Measurements from ENCODE around the gene SPACA1.
"Not testable (repeated sequence)": the region's sequence is repeated elsewhere in the genome, so short reads cannot be mapped to it uniquely, and the experiment has no call there.

SPACA1 gene

GRCh38 chr6:88047510-88048150, at the start of gene SPACA1:
Gene SPACA1, plus strand, starts transcription at chr6:88047841. Its CDS starts 65 bp downstream, at chr6:88047906.
- DNase-seq: no peak

- DNase-seq: no peak
Observed at GRCh38 chr6:88000713-88001112, 46.9 kb upstream of the SPACA1 start.

GRCh38 chr6:88001279-88001678, 46.4 kb upstream of the SPACA1 start:
- not testable (repeated sequence) for DNase-seq

- no peak for DNase-seq
Observed at GRCh38 chr6:88004707-88005106, 42.9 kb upstream of the SPACA1 start.

- DNase-seq: no peak
Observed at GRCh38 chr6:88006557-88006956, 41.1 kb upstream of the SPACA1 start.

GRCh38 chr6:88008411-88008810, 39.2 kb upstream of the SPACA1 start:
- DNase-seq: no peak

- no peak for DNase-seq
Observed at GRCh38 chr6:88008831-88009231, 38.8 kb upstream of the SPACA1 start.

- no peak for DNase-seq
Observed at GRCh38 chr6:88013015-88013414, 34.6 kb upstream of the SPACA1 start.

- DNase-seq: no peak
Observed at GRCh38 chr6:88013554-88013953, 34.1 kb upstream of the SPACA1 start.

GRCh38 chr6:88020439-88020838, 27.2 kb upstream of the SPACA1 start:
- DNase-seq: no peak

GRCh38 chr6:88024696-88025095, 22.9 kb upstream of the SPACA1 start:
- no peak for DNase-seq

- DNase-seq: no peak
Observed at GRCh38 chr6:88031550-88031949, 16.1 kb upstream of the SPACA1 start.

- DNase-seq: no peak
Observed at GRCh38 chr6:88044530-88044929, 3.1 kb upstream of the SPACA1 start.

GRCh38 chr6:88045521-88046136, 2.0 kb upstream of the SPACA1 start:
- DNase-seq: no peak

GRCh38 chr6:88048578-88048977, 937 bp downstream of the SPACA1 start:
- DNase-seq: no peak

- DNase-seq: no peak
Observed at GRCh38 chr6:88050140-88050818, 2.6 kb downstream of the SPACA1 start.

- no peak for DNase-seq
Observed at GRCh38 chr6:88059191-88059590, 11.6 kb downstream of the SPACA1 start.

GRCh38 chr6:88062376-88062775, 14.7 kb downstream of the SPACA1 start:
- no peak for DNase-seq

GRCh38 chr6:88072462-88072861, 24.8 kb downstream of the SPACA1 start:
- DNase-seq: no peak

- no peak for DNase-seq
Observed at GRCh38 chr6:88074791-88075190, 27.1 kb downstream of the SPACA1 start.

- no peak for DNase-seq
Observed at GRCh38 chr6:88077305-88077704, 29.7 kb downstream of the SPACA1 start.

GRCh38 chr6:88086792-88087191, 39.2 kb downstream of the SPACA1 start:
- no peak for DNase-seq

- DNase-seq: no peak
Observed at GRCh38 chr6:88089708-88090107, 42.1 kb downstream of the SPACA1 start.

GRCh38 chr6:88105741-88106340, 58.2 kb downstream of the SPACA1 start:
- no peak for DNase-seq

All from activated CD4-positive, alpha-beta T cell treated with anti-CD3 and anti-CD28 coated beads for 4 hours (primary cell).